Panc1 (cell line): ENCODE measurements around the gene TEKT2.

Experiments used
- CTCF ChIP-seq: fragments of 450-650 bp; IDR thresholded peaks from 2 replicates; pipeline ENCODE4 v1.5.1; 2017; ENCODE audit warnings: mild to moderate bottlenecking
- POLR2AphosphoS5 ChIP-seq: IDR thresholded peaks from 2 replicates; pipeline ENCODE4 v1.6.1; 2012; ENCODE audit warnings: mild to moderate bottlenecking, low read depth, low read length, moderate library complexity
- REST ChIP-seq, 2 experiments: IDR thresholded peaks; 2 replicates each; pipeline ENCODE4 v1.6.1; 2011 to 2012; ENCODE audit warnings: low read depth in 2 of 2, control low read depth in 1 of 2, low read length in 1 of 2, mild to moderate bottlenecking in 1 of 2, moderate library complexity in 1 of 2; ENCODE audit not compliant: insufficient read depth in 1 of 2
- SIN3A ChIP-seq: IDR thresholded peaks from 2 replicates; pipeline ENCODE4 v1.6.1; 2012; ENCODE audit warnings: low read depth, mild to moderate bottlenecking, low read length, moderate library complexity, borderline replicate concordance; ENCODE audit not compliant: insufficient read depth
- TCF7L2 ChIP-seq: IDR thresholded peaks from 2 replicates; pipeline ENCODE4 v1.6.1; 2011; ENCODE audit warnings: mild to moderate bottlenecking, low read depth, low read length, inconsistent platforms

- no peak for TF ChIP-seq CTCF
- no peak for TF ChIP-seq POLR2AphosphoS5
- TF ChIP-seq REST (IDR thresholded peaks at IDR 0.05; ENCODE audit: insufficient read depth in 1 of 2, low read depth in 2 of 2, low read length in 1 of 2), result no peak
- no peak for TF ChIP-seq SIN3A
- TF ChIP-seq TCF7L2, result no peak
These were observed 32.1 kb upstream of the TEKT2 start for GRCh38 chr1:36051821-36052220.
